Neuronal stem cell (in vitro differentiated cells): ENCODE data around the gene INSR.

Experiments used
- DNase-seq: peaks from one replicate; pipeline ENCODE4 v3.0.0-alpha.2; 2013; ENCODE audit warnings: low spot score
- H2AFZ ChIP-seq: one replicate; pipeline ENCODE4 v1.6.1; 2013; ENCODE audit warnings: mild to moderate bottlenecking, low read length, inconsistent platforms
- H2AK5ac ChIP-seq: 2 replicates; pipeline ENCODE4 v1.6.1; 2013; ENCODE audit warnings: low read depth, mild to moderate bottlenecking, inconsistent platforms, low read length, moderate library complexity, mixed read lengths
- H2BK120ac ChIP-seq: 2 replicates; pipeline ENCODE4 v1.6.1; 2013; ENCODE audit warnings: low read depth, mild to moderate bottlenecking, inconsistent platforms, low read length, moderate library complexity, mixed read lengths
- H2BK12ac ChIP-seq: one replicate; pipeline ENCODE4 v1.6.1; 2013; ENCODE audit warnings: low read length, inconsistent platforms
- H2BK15ac ChIP-seq: 2 replicates; pipeline ENCODE4 v1.6.1; 2013; ENCODE audit warnings: mild to moderate bottlenecking, low read length, inconsistent platforms, mixed read lengths
- H2BK5ac ChIP-seq: one replicate; pipeline ENCODE4 v1.6.1; 2013; ENCODE audit warnings: inconsistent platforms, mild to moderate bottlenecking, low read length, moderate library complexity
- H3K14ac ChIP-seq: one replicate; pipeline ENCODE4 v1.6.1; 2013; ENCODE audit warnings: low read length, inconsistent platforms
- H3K18ac ChIP-seq: 2 replicates; pipeline ENCODE4 v1.6.1; 2013; ENCODE audit warnings: low read length, inconsistent platforms
- H3K23ac ChIP-seq: 2 replicates; pipeline ENCODE4 v1.6.1; 2013; ENCODE audit warnings: low read depth, mild to moderate bottlenecking, mixed read lengths, low read length, inconsistent platforms; ENCODE audit not compliant: poor library complexity
- H3K27ac ChIP-seq: replicated peaks from 3 replicates; pipeline ENCODE4 v1.5.1; 2013; ENCODE audit warnings: low read length, inconsistent platforms
- H3K27me3 ChIP-seq, 3 experiments: 2 replicates each; pipeline ENCODE4 v1.6.1; 2013; ENCODE audit warnings: low read length in 3 of 3, mild to moderate bottlenecking in 2 of 3, inconsistent platforms in 1 of 3, low read depth in 1 of 3, mixed read lengths in 1 of 3, moderate library complexity in 1 of 3; ENCODE audit not compliant: control insufficient read depth in 3 of 3, insufficient read depth in 3 of 3
- H3K36me3 ChIP-seq, 2 donors: replicated peaks in 1 of 2; 2 replicates each; pipeline ENCODE4 v1.6.1; 2013; ENCODE audit warnings: low read length in 2 of 2; ENCODE audit not compliant: control insufficient read depth in 2 of 2, insufficient read depth in 2 of 2
- H3K4ac ChIP-seq: 2 replicates; pipeline ENCODE4 v1.6.1; 2013; ENCODE audit warnings: inconsistent platforms, mild to moderate bottlenecking, low read length, moderate library complexity
- H3K4me1 ChIP-seq, 2 donors: 1 replicate in 1 of 2; 2 replicates in 1 of 2; pipeline ENCODE4 v1.6.1; 2013; ENCODE audit warnings: low read length in 2 of 2, low read depth in 1 of 2; ENCODE audit not compliant: control insufficient read depth in 2 of 2, insufficient read depth in 1 of 2
- H3K4me2 ChIP-seq: one replicate; pipeline ENCODE4 v1.6.1; 2013; ENCODE audit warnings: mild to moderate bottlenecking, low read length, inconsistent platforms; ENCODE audit not compliant: insufficient read depth, poor library complexity, severe bottlenecking
- H3K4me3 ChIP-seq, 2 donors: 2 replicates each; pipeline ENCODE4 v1.5.1; 2013; ENCODE audit warnings: low read length in 2 of 2, mild to moderate bottlenecking in 2 of 2, inconsistent platforms in 1 of 2, moderate library complexity in 1 of 2
- H3K79me1 ChIP-seq: one replicate; pipeline ENCODE4 v1.6.1; 2013; ENCODE audit warnings: low read depth, mild to moderate bottlenecking, inconsistent platforms, low read length, moderate library complexity
- H3K9ac ChIP-seq: one replicate; pipeline ENCODE4 v1.6.1; 2013; ENCODE audit warnings: mild to moderate bottlenecking, low read depth, low read length, inconsistent platforms; ENCODE audit not compliant: poor library complexity
- H3K9me3 ChIP-seq, 2 donors: replicated peaks in 1 of 2; 2 replicates each; pipeline versions ENCODE3 to v1.6.1; 2013; ENCODE audit warnings: low read length in 2 of 2, mild to moderate bottlenecking in 2 of 2, inconsistent platforms in 1 of 2, low read depth in 1 of 2, mixed read lengths in 1 of 2, moderate library complexity in 1 of 2; ENCODE audit not compliant: control insufficient read depth in 2 of 2, insufficient read depth in 1 of 2
- H4K8ac ChIP-seq: one replicate; pipeline ENCODE4 v1.6.1; 2013; ENCODE audit warnings: low read depth, mild to moderate bottlenecking, inconsistent platforms, low read length, moderate library complexity
- H4K91ac ChIP-seq: one replicate; pipeline ENCODE4 v1.6.1; 2013; ENCODE audit warnings: low read length, low read depth, mild to moderate bottlenecking, inconsistent platforms; ENCODE audit not compliant: poor library complexity
- WGBS, 2 donors: extraction: QIAGEN DNeasy Blood & Tissue Kit; methylation state at CpG; one replicate each; pipeline ENCODE4 v1.1.7; 2013; ENCODE audit warnings: missing lambda C conversion rate in 2 of 2, mixed read lengths in 1 of 2; ENCODE audit not compliant: insufficient read length in 2 of 2, insufficient replicate concordance in 1 of 2; ENCODE audit errors: extremely low coverage in 2 of 2; 5-methylcytosine and 5-hydroxymethylcytosine counted together

INSR gene

GRCh38 chr19:7331446-7331845 is 37.2 kb upstream of the INSR start:
- H3K36me3 ChIP-seq: no peaks in the 10 kb centered on the region
- H3K9me3 ChIP-seq: peaks cover 0 to 4% of the 10 kb centered on the region in 2 donors
- H2AFZ ChIP-seq: no peak overlapping the region
- H3K18ac ChIP-seq: no peak overlapping the region
- no peak overlapping the region for H3K27ac ChIP-seq
- no peak overlapping the region for H2BK12ac ChIP-seq
- H3K4me2 ChIP-seq: no peak overlapping the region
- no peak overlapping the region for H2BK15ac ChIP-seq
- DNase-seq: no peak
- no peak overlapping the region for H3K23ac ChIP-seq
- no peak overlapping the region for H2BK5ac ChIP-seq
- no peak overlapping the region for H4K91ac ChIP-seq
- no peak overlapping the region for H2BK120ac ChIP-seq
- no peak overlapping the region for H3K4me3 ChIP-seq
- H2AK5ac ChIP-seq: no peak overlapping the region
- H3K4me1 ChIP-seq: no peaks in the 10 kb centered on the region
- peak overlapping the region; percentile 99 for H4K8ac ChIP-seq
- H3K14ac ChIP-seq: no peak overlapping the region
- H3K27me3 ChIP-seq: no peaks in the 10 kb centered on the region
- 100% methylated on average over 1 to 3 of the region's 4 CpGs for whole genome bisulfite sequencing, 2 donors
- no peak overlapping the region for H3K9ac ChIP-seq
- no peak overlapping the region for H3K4ac ChIP-seq
- no peaks in the 10 kb centered on the region for H3K79me1 ChIP-seq

GRCh38 chr19:7328647-7329046 is 34.4 kb upstream of the INSR start:
- H3K4me2 ChIP-seq: no peak overlapping the region
- H3K9me3 ChIP-seq: peaks cover 0 to 4% of the 10 kb centered on the region in 2 donors
- no peak overlapping the region for H2BK5ac ChIP-seq
- WGBS, 2 donors: no CpG with 5 or more reads among the region's 4 CpGs
- no peaks in the 10 kb centered on the region for H3K36me3 ChIP-seq
- no peak overlapping the region for H3K27ac ChIP-seq
- no peaks in the 10 kb centered on the region for H3K79me1 ChIP-seq
- DNase-seq: no peak
- no peak overlapping the region for H3K9ac ChIP-seq
- H3K4me1 ChIP-seq: no peaks in the 10 kb centered on the region
- H3K14ac ChIP-seq: no peak overlapping the region
- H2BK15ac ChIP-seq: no peak overlapping the region
- H3K4me3 ChIP-seq: no peak overlapping the region
- no peaks in the 10 kb centered on the region for H3K27me3 ChIP-seq
- no peak overlapping the region for H3K18ac ChIP-seq
- H4K91ac ChIP-seq: no peak overlapping the region
- no peak overlapping the region for H3K23ac ChIP-seq
- no peak overlapping the region for H2AFZ ChIP-seq
- no peak overlapping the region for H2BK12ac ChIP-seq
- H2BK120ac ChIP-seq: no peak overlapping the region
- no peak overlapping the region for H3K4ac ChIP-seq
- H4K8ac ChIP-seq: no peak overlapping the region
- H2AK5ac ChIP-seq: no peak overlapping the region

- Histone ChIP-seq H3K23ac (no peak overlapping the region), H2AK5ac (no peak overlapping the region), H3K27ac (no peak overlapping the region), H2AFZ (no peak overlapping the region), H3K4me3 (no peak overlapping the region), H2BK120ac (no peak overlapping the region), H2BK15ac (no peak overlapping the region), H3K14ac (no peak overlapping the region), H2BK12ac (no peak overlapping the region), H3K27me3 (no peaks in the 10 kb centered on the region), H3K36me3 (no peaks in the 10 kb centered on the region), H4K91ac (no peak overlapping the region), H3K4me2 (no peak overlapping the region), H3K4ac (no peak overlapping the region), H3K79me1 (no peaks in the 10 kb centered on the region), H3K9ac (no peak overlapping the region), H2BK5ac (no peak overlapping the region), H3K18ac (no peak overlapping the region), H4K8ac (no peak overlapping the region), H3K4me1 (no peaks in the 10 kb centered on the region), H3K9me3 (peaks cover 0 to 4% of the 10 kb centered on the region in 2 donors)
- DNase-seq: no peak
- no CpG with 5 or more reads among the region's 1 CpG for WGBS, 2 donors
These were observed 33.6 kb upstream of the INSR start for GRCh38 chr19:7327802-7328201.

- Histone ChIP-seq H3K27me3 (no peaks in the 10 kb centered on the region), H3K14ac (no peak overlapping the region), H3K4ac (no peak overlapping the region), H2BK12ac (no peak overlapping the region), H3K36me3 (no peaks in the 10 kb centered on the region), H3K79me1 (no peaks in the 10 kb centered on the region), H3K4me1 (no peaks in the 10 kb centered on the region), H3K9me3 (peaks cover 0 to 3% of the 10 kb centered on the region in 2 donors), H3K27ac (no peak overlapping the region), H2BK120ac (no peak overlapping the region), H4K91ac (no peak overlapping the region), H4K8ac (no peak overlapping the region), H3K4me3 (no peak overlapping the region), H2BK5ac (no peak overlapping the region), H2AK5ac (no peak overlapping the region), H3K18ac (no peak overlapping the region), H3K23ac (no peak overlapping the region), H3K4me2 (no peak overlapping the region), H2BK15ac (no peak overlapping the region), H3K9ac (no peak overlapping the region), H2AFZ (no peak overlapping the region)
- no peak for DNase-seq
- WGBS, 2 donors: no CpG with 5 or more reads among the region's 10 CpGs
These were observed 32.1 kb upstream of the INSR start for GRCh38 chr19:7326105-7326877.
